B cell (primary cell): ENCODE results near the gene LHFPL6. TPM values are rescaled to one million over a fixed set of nuclear protein-coding genes. Genes with fewer than 3 reads are reported as not detected.

Experiments used
- ATAC-seq: fragments of 200-7000 bp; cut with Tn5 transposase; one replicate; pipeline ENCODE4 v1.10.0; 2021; ENCODE audit warnings: low read depth, mild to moderate bottlenecking, moderate number of reproducible peaks, moderate library complexity
- CTCF ChIA-PET: fragments of 350-600 bp; sonication (Branson Sonifier 250); formaldehyde crosslinking; loops from one replicate; lab custom pipeline; 2021; ENCODE audit warnings: antibody characterized with exemption, inconsistent platforms; lab: Charles Lee
- POLR2A ChIA-PET: fragments of 350-600 bp; sonication (Branson Sonifier 250); formaldehyde crosslinking; loops from one replicate; lab custom pipeline; 2021; ENCODE audit warnings: antibody characterized with exemption; lab: Charles Lee
- DNase-seq: peaks from one replicate; pipeline ENCODE4 v3.0.0; 2013
- H2AFZ ChIP-seq: 2 replicates; pipeline ENCODE4 v1.6.1; 2012; ENCODE audit warnings: mild to moderate bottlenecking, low read depth, low read length; ENCODE audit not compliant: insufficient read depth, poor library complexity, severe bottlenecking
- H3K27ac ChIP-seq, 2 donors: 1 replicate in 1 of 2; 2 replicates in 1 of 2; pipeline ENCODE4 v1.5.1; 2012 to 2013; ENCODE audit warnings: low read length in 2 of 2, mild to moderate bottlenecking in 2 of 2, moderate library complexity in 1 of 2
- H3K27me3 ChIP-seq, 4 experiments: fragments of 200-600 bp in 1 of 4; sonication (generic) in 1 of 4; replicated peaks in 1 of 4; 1 replicate in 2 of 4; 2 replicates in 2 of 4; pipeline versions ENCODE4 v1.6.1 to v1.7.0; 2013 to 2016; ENCODE audit warnings: low read length in 3 of 4, mild to moderate bottlenecking in 2 of 4, mixed read lengths in 1 of 4, moderate library complexity in 1 of 4; ENCODE audit not compliant: insufficient read depth in 4 of 4, control insufficient read depth in 3 of 4; ENCODE audit errors: control extremely low read depth in 1 of 4
- H3K36me3 ChIP-seq, 2 experiments: replicated peaks in 1 of 2; 1 replicate in 1 of 2; 2 replicates in 1 of 2; pipeline versions ENCODE4 v1.6.1 to v1.7.1; 2013; ENCODE audit warnings: low read length in 1 of 2; ENCODE audit not compliant: insufficient read depth in 2 of 2, control insufficient read depth in 1 of 2; ENCODE audit errors: control extremely low read depth in 1 of 2, extremely low read depth in 1 of 2
- H3K4me1 ChIP-seq, 2 donors: fragments of 200-600 bp in 1 of 2; sonication (generic) in 1 of 2; 1 replicate in 1 of 2; 2 replicates in 1 of 2; pipeline versions ENCODE4 v1.5.1 to v1.6.1; 2013 to 2017; ENCODE audit warnings: low read length in 2 of 2; ENCODE audit not compliant: control insufficient read depth in 2 of 2, insufficient read depth in 2 of 2
- H3K4me2 ChIP-seq: replicated peaks from 2 replicates; pipeline ENCODE3; 2012; ENCODE audit warnings: mild to moderate bottlenecking, low read depth, low read length; ENCODE audit not compliant: poor library complexity, severe bottlenecking
- H3K4me3 ChIP-seq, 5 experiments: fragments of 200-600 bp in 1 of 5; sonication (generic) in 1 of 5; 1 replicate in 3 of 5; 2 replicates in 2 of 5; pipeline versions ENCODE4 v1.5.1 to v1.7.0; 2011 to 2016; ENCODE audit warnings: low read length in 4 of 5, mild to moderate bottlenecking in 4 of 5, low read depth in 2 of 5, control low read depth in 1 of 5, moderate library complexity in 1 of 5; ENCODE audit not compliant: insufficient read depth in 1 of 5; ENCODE audit errors: control extremely low read depth in 1 of 5, extremely low read depth in 1 of 5
- H3K79me2 ChIP-seq: fragments of 200-600 bp; sonication (generic); one replicate; pipeline ENCODE4 v1.6.0; 2016; ENCODE audit warnings: low read length; ENCODE audit not compliant: control insufficient read depth, insufficient read depth
- H3K9ac ChIP-seq: fragments of 200-600 bp; sonication (generic); 2 replicates; pipeline ENCODE4 v1.6.1; 2017; ENCODE audit warnings: mild to moderate bottlenecking, low read length, moderate library complexity
- H3K9me3 ChIP-seq, 3 donors: one replicate each; pipeline versions ENCODE4 v1.6.1 to v1.7.1; 2013; ENCODE audit warnings: low read length in 2 of 3; ENCODE audit not compliant: control insufficient read depth in 2 of 3, insufficient read depth in 1 of 3; ENCODE audit errors: control extremely low read depth in 1 of 3
- H4K20me1 ChIP-seq: 2 replicates; pipeline ENCODE4 v1.6.0; 2012; ENCODE audit warnings: mild to moderate bottlenecking, low read length; ENCODE audit not compliant: insufficient read depth, control insufficient read depth, poor library complexity, severe bottlenecking
- H3K27ac Mint-ChIP-seq: one replicate; pipeline ENCODE4 v1.8.0; 2021; ENCODE audit warnings: mixed read lengths
- H3K27me3 Mint-ChIP-seq: one replicate; pipeline ENCODE4 v1.8.0; 2021; ENCODE audit warnings: mixed read lengths
- H3K4me1 Mint-ChIP-seq: one replicate; pipeline ENCODE4 v1.8.0; 2021; ENCODE audit warnings: mixed read lengths
- H3K4me3 Mint-ChIP-seq: one replicate; pipeline ENCODE4 v1.8.0; 2021; ENCODE audit warnings: mixed read lengths
- H3K9me3 Mint-ChIP-seq: one replicate; pipeline ENCODE4 v1.8.0; 2022; ENCODE audit warnings: mixed read lengths; ENCODE audit not compliant: insufficient read depth
- EZH2 ChIP-seq: IDR thresholded peaks from 2 replicates; pipeline ENCODE4 v1.6.1; 2012; ENCODE audit warnings: borderline replicate concordance, low read depth, mild to moderate bottlenecking, moderate library complexity, low read length; ENCODE audit not compliant: insufficient read depth, poor library complexity, severe bottlenecking
- WGBS: methylation state at CpG from one replicate; pipeline ENCODE4 v1.1.5; 2013; ENCODE audit warnings: missing lambda C conversion rate; ENCODE audit not compliant: insufficient coverage; 5-methylcytosine and 5-hydroxymethylcytosine counted together
- intact Hi-C: fragments of 100-400 bp; cut with micrococcal nuclease; formaldehyde crosslinking; loops from one replicate; pipeline ENCODE4 v1.10.0; 2022
- polyA plus RNA-seq: library from polyadenylated mRNA; depleted of rRNA; stranded (reverse); fragments of >200 nt; gene quantifications from 2 replicates; pipeline ENCODE4 v1.2.3, GENCODE V29; 2012
- total RNA-seq, 2 donors: library from RNA; stranded (reverse); fragments of 120-200 nt in 1 of 2; gene quantifications; 1 replicate in 1 of 2; 2 replicates in 1 of 2; pipeline versions ENCODE4 v1.2.3 to v1.2.4, GENCODE V29; 2013 to 2022
- TF ChIP-seq, protein P1 (sequence below): fragments of 200-600 bp; IDR thresholded peaks from one replicate; pipeline ENCODE4 v1.8.0; 2022; ENCODE audit warnings: antibody characterized with exemption, mild to moderate bottlenecking

The LHFPL6 gene
- total and polyA plus RNA-seq, 2 donors (not counting 1 experiment from before 2014, with no cell fraction given) = 0.01 TPM; not detected in 1

DNA sequence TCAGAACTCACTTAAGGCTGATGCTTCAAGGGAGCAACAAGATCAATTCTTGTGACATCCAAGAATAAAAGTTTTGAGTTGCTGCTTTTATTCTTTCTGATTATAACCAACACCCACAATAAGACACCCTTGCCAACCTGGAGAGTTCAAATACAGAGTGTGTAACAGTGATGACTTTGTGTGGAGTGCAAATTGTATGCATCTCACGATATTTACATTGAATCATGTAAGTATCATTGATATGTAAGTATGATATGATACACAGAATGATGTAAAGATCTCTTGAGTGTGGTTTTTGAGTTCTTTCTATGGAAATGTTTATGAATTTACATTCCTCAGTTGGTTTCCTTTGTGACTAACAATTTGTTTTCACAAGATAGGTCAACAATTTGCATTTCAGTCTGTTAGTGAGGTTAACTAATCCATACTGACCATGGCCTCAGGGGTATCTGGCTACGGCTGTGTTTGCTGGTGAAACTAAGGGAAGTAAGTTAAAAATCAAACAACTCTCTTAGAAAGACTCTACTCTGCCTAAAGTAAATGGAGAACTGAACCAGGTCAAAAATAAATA is 12.4 kb downstream of the LHFPL6 start:
- Histone ChIP-seq H3K9ac (no peak overlapping the region), H3K4me1 (no peaks in the 10 kb centered on the region), H4K20me1 (no peaks in the 10 kb centered on the region), H3K4me3 (no peak overlapping the region), H3K27me3 (no peaks in the 10 kb centered on the region), H3K4me2 (no peak overlapping the region), H3K36me3 (no peaks in the 10 kb centered on the region), H3K79me2 (no peaks in the 10 kb centered on the region), H3K27ac (no peak overlapping the region), H2AFZ (no peak overlapping the region), H3K9me3 (no peaks in the 10 kb centered on the region)
- TF ChIP-seq, protein P1, sequence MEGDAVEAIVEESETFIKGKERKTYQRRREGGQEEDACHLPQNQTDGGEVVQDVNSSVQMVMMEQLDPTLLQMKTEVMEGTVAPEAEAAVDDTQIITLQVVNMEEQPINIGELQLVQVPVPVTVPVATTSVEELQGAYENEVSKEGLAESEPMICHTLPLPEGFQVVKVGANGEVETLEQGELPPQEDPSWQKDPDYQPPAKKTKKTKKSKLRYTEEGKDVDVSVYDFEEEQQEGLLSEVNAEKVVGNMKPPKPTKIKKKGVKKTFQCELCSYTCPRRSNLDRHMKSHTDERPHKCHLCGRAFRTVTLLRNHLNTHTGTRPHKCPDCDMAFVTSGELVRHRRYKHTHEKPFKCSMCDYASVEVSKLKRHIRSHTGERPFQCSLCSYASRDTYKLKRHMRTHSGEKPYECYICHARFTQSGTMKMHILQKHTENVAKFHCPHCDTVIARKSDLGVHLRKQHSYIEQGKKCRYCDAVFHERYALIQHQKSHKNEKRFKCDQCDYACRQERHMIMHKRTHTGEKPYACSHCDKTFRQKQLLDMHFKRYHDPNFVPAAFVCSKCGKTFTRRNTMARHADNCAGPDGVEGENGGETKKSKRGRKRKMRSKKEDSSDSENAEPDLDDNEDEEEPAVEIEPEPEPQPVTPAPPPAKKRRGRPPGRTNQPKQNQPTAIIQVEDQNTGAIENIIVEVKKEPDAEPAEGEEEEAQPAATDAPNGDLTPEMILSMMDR = no peak
- TF ChIP-seq EZH2 = no peak
- WGBS = no CpG with 5 or more reads among the region's 2 CpGs
- Mint-ChIP-seq H3K27ac (no peak overlapping the region), H3K4me3 (no peak overlapping the region), H3K9me3 (no peaks in the 10 kb centered on the region), H3K27me3 (peaks cover 4% of the 10 kb centered on the region), H3K4me1 (no peaks in the 10 kb centered on the region)
- intact Hi-C loops = no loop called here
- ChIA-PET POLR2A (no interaction called here), CTCF (no interaction called here)
- no peak for DNase-seq
- no peak for ATAC-seq

DNA sequence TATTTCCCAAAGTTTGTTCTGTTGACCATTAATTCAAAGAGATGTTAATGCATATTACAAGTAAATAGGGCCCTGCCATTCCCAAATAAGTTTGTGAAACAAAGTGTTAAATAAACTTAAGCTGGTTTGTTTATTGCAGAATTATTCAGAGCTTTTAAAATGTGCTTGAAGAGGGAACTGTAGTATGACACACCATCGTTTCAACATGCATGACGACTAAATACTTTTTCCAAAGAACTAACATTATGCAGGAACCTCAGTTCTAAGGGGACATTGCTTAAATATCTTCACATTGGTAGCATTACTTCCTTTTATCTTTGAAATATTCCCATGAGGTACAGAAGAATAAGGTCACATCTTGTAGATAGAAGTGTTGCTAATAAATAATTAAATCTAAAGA is 14.6 kb downstream of the LHFPL6 start:
- no peaks in the 10 kb centered on the region for H3K4me1 ChIP-seq
- no peak overlapping the region for H3K4me3 ChIP-seq
- no peak for TF ChIP-seq EZH2
- TF ChIP-seq, protein P1 = no peak
- H3K27ac Mint-ChIP-seq = no peak overlapping the region
- no peak overlapping the region for H3K4me2 ChIP-seq
- H3K9ac ChIP-seq = no peak overlapping the region
- no peaks in the 10 kb centered on the region for H3K9me3 Mint-ChIP-seq
- WGBS = no CpG with 5 or more reads among the region's 2 CpGs
- POLR2A ChIA-PET = no interaction called here
- no peak overlapping the region for H2AFZ ChIP-seq
- CTCF ChIA-PET = interaction anchor here (2.5 kb wide), 1 partner anchor 24 kb away, joined by 9 read pairs; no protein-coding TSS in a partner anchor
- H4K20me1 ChIP-seq = no peaks in the 10 kb centered on the region
- no peak for ATAC-seq
- intact Hi-C loops = no loop called here
- no peaks in the 10 kb centered on the region for H3K36me3 ChIP-seq
- H3K27me3 Mint-ChIP-seq = peaks cover 4% of the 10 kb centered on the region
- H3K79me2 ChIP-seq = no peaks in the 10 kb centered on the region
- H3K27me3 ChIP-seq = no peaks in the 10 kb centered on the region
- no peak overlapping the region for H3K27ac ChIP-seq
- DNase-seq = no peak
- no peaks in the 10 kb centered on the region for H3K4me1 Mint-ChIP-seq
- no peaks in the 10 kb centered on the region for H3K9me3 ChIP-seq
- no peak overlapping the region for H3K4me3 Mint-ChIP-seq
